ENCODE data around the gene AKNA. TPM values are rescaled to one million over a fixed set of nuclear protein-coding genes. Genes with fewer than 3 reads are reported as not detected.
A peak's percentile ranks its signal among the peaks of the same experiment; 100 is the strongest.

AKNA gene
- total and polyA plus RNA-seq, 5 donors from 2014 or later, result 11.9 to 381 (median 14.6) TPM

GRCh38 chr9:114317665-114318357, 70.0 kb downstream of the AKNA start:
- Mint-ChIP-seq H3K27ac (peak overlapping the region in 1 of 3 donors; percentile 32), H3K9me3 (no peaks in the 10 kb centered on the region), H3K4me1 (peaks cover 0 to 3% (median 0%) of the 10 kb centered on the region in 4 donors), H3K36me3 (no peaks in the 10 kb centered on the region), H3K4me3 (no peak overlapping the region), H3K27me3 (peaks cover 24% of the 10 kb centered on the region)
- H3K27me3 ChIP-seq (ENCODE audit: control insufficient read depth, insufficient read depth, low read length), result no peaks in the 10 kb centered on the region
- no peak for DNase-seq
- no peak overlapping the region for H3K27ac ChIP-seq (ENCODE audit: insufficient read depth, low read length, poor library complexity, severe bottlenecking)
- ATAC-seq (ENCODE audit: low read depth in 2 of 2), result no peak
- no peaks in the 10 kb centered on the region for H3K9me3 ChIP-seq (ENCODE audit: control insufficient read depth in 2 of 2, low read length in 2 of 2)
- no peak overlapping the region for H3K4me3 ChIP-seq (ENCODE audit: low read depth, low read length)
- H3K4me1 ChIP-seq (ENCODE audit: control insufficient read depth, insufficient read depth, low read length, poor library complexity, severe bottlenecking), result no peaks in the 10 kb centered on the region
- no peaks in the 10 kb centered on the region for H3K36me3 ChIP-seq (ENCODE audit: control insufficient read depth, insufficient read depth, low read length)

GRCh38 chr9:114316605-114317230, 71.1 kb downstream of the AKNA start:
- no peaks in the 10 kb centered on the region for H3K9me3 Mint-ChIP-seq
- Histone ChIP-seq H3K36me3 (ENCODE audit: control insufficient read depth, insufficient read depth, low read length) (no peaks in the 10 kb centered on the region), H3K27ac (ENCODE audit: insufficient read depth, low read length, poor library complexity, severe bottlenecking) (no peak overlapping the region), H3K9me3 (ENCODE audit: control insufficient read depth in 2 of 2, low read length in 2 of 2) (no peaks in the 10 kb centered on the region), H3K27me3 (ENCODE audit: control insufficient read depth, insufficient read depth, low read length) (no peaks in the 10 kb centered on the region), H3K4me1 (ENCODE audit: control insufficient read depth, insufficient read depth, low read length, poor library complexity, severe bottlenecking) (no peaks in the 10 kb centered on the region), H3K4me3 (ENCODE audit: low read depth, low read length) (no peak overlapping the region)
- DNase-seq (no peak), ATAC-seq (ENCODE audit: low read depth in 2 of 2) (no peak)
- H3K4me1 Mint-ChIP-seq, result peaks cover 0 to 3% (median 0%) of the 10 kb centered on the region in 4 donors
- no peaks in the 10 kb centered on the region for H3K36me3 Mint-ChIP-seq
- peak overlapping the region in 1 of 3 donors; percentile 10 for H3K27ac Mint-ChIP-seq
- H3K27me3 Mint-ChIP-seq, result peaks cover 19% of the 10 kb centered on the region
- no peak overlapping the region for H3K4me3 Mint-ChIP-seq

- Mint-ChIP-seq H3K27me3 (peaks cover 18% of the 10 kb centered on the region), H3K36me3 (no peaks in the 10 kb centered on the region), H3K27ac (peak overlapping the region in 1 of 3 donors; percentile 10), H3K9me3 (no peaks in the 10 kb centered on the region), H3K4me3 (no peak overlapping the region), H3K4me1 (peaks cover 0 to 3% (median 0%) of the 10 kb centered on the region in 4 donors)
- H3K36me3 ChIP-seq (ENCODE audit: control insufficient read depth, insufficient read depth, low read length), result no peaks in the 10 kb centered on the region
- no peak for DNase-seq
- ATAC-seq (ENCODE audit: low read depth in 2 of 2), result no peak
- H3K27me3 ChIP-seq (ENCODE audit: control insufficient read depth, insufficient read depth, low read length), result no peaks in the 10 kb centered on the region
- H3K4me1 ChIP-seq (ENCODE audit: control insufficient read depth, insufficient read depth, low read length, poor library complexity, severe bottlenecking), result no peaks in the 10 kb centered on the region
- no peaks in the 10 kb centered on the region for H3K9me3 ChIP-seq (ENCODE audit: control insufficient read depth in 2 of 2, low read length in 2 of 2)
- H3K27ac ChIP-seq (ENCODE audit: insufficient read depth, low read length, poor library complexity, severe bottlenecking), result no peak overlapping the region
- no peak overlapping the region for H3K4me3 ChIP-seq (ENCODE audit: low read depth, low read length)
Measured at GRCh38 chr9:114315723-114316363, 71.9 kb downstream of the AKNA start.

- no peak overlapping the region for H3K27ac ChIP-seq (ENCODE audit: insufficient read depth, low read length, poor library complexity, severe bottlenecking)
- no peaks in the 10 kb centered on the region for H3K36me3 Mint-ChIP-seq
- H3K4me3 ChIP-seq (ENCODE audit: low read depth, low read length), result no peak overlapping the region
- peaks cover 14% of the 10 kb centered on the region for H3K27me3 Mint-ChIP-seq
- H3K9me3 ChIP-seq (ENCODE audit: control insufficient read depth in 2 of 2, low read length in 2 of 2), result no peaks in the 10 kb centered on the region
- no peaks in the 10 kb centered on the region for H3K36me3 ChIP-seq (ENCODE audit: control insufficient read depth, insufficient read depth, low read length)
- ATAC-seq (ENCODE audit: low read depth in 2 of 2) (no peak), DNase-seq (no peak)
- no peaks in the 10 kb centered on the region for H3K9me3 Mint-ChIP-seq
- no peak overlapping the region for H3K27ac Mint-ChIP-seq
- H3K4me3 Mint-ChIP-seq, result no peak overlapping the region
- H3K27me3 ChIP-seq (ENCODE audit: control insufficient read depth, insufficient read depth, low read length), result no peaks in the 10 kb centered on the region
- H3K4me1 Mint-ChIP-seq, result peaks cover 0 to 3% (median 0%) of the 10 kb centered on the region in 4 donors
- no peaks in the 10 kb centered on the region for H3K4me1 ChIP-seq (ENCODE audit: control insufficient read depth, insufficient read depth, low read length, poor library complexity, severe bottlenecking)
Measured at GRCh38 chr9:114314881-114315722, 72.7 kb downstream of the AKNA start.

- no peaks in the 10 kb centered on the region for H3K9me3 Mint-ChIP-seq
- ATAC-seq (ENCODE audit: low read depth in 2 of 2), result no peak
- DNase-seq, result no peak
Measured at GRCh38 chr9:114314256-114314867, 73.4 kb downstream of the AKNA start.

GRCh38 chr9:114313186-114313585, 74.6 kb downstream of the AKNA start:
- Mint-ChIP-seq H3K27me3 (peaks cover 4% of the 10 kb centered on the region), H3K4me1 (no peaks in the 10 kb centered on the region), H3K27ac (no peak overlapping the region), H3K36me3 (no peaks in the 10 kb centered on the region), H3K4me3 (no peak overlapping the region), H3K9me3 (no peaks in the 10 kb centered on the region)
- H3K4me3 ChIP-seq (ENCODE audit: low read depth, low read length), result no peak overlapping the region
- H3K4me1 ChIP-seq (ENCODE audit: control insufficient read depth, insufficient read depth, low read length, poor library complexity, severe bottlenecking), result no peaks in the 10 kb centered on the region
- DNase-seq (no peak), ATAC-seq (ENCODE audit: low read depth in 2 of 2) (no peak)
- no peaks in the 10 kb centered on the region for H3K9me3 ChIP-seq (ENCODE audit: control insufficient read depth in 2 of 2, low read length in 2 of 2)
- H3K27ac ChIP-seq (ENCODE audit: insufficient read depth, low read length, poor library complexity, severe bottlenecking), result no peak overlapping the region
- H3K36me3 ChIP-seq (ENCODE audit: control insufficient read depth, insufficient read depth, low read length), result no peaks in the 10 kb centered on the region
- no peaks in the 10 kb centered on the region for H3K27me3 ChIP-seq (ENCODE audit: control insufficient read depth, insufficient read depth, low read length)

More at GRCh38 chr9:114314256-114314867, 73.4 kb downstream of the AKNA start:
- H3K27ac ChIP-seq (ENCODE audit: insufficient read depth, low read length, poor library complexity, severe bottlenecking), result no peak overlapping the region
- Mint-ChIP-seq H3K27ac (no peak overlapping the region), H3K27me3 (peaks cover 14% of the 10 kb centered on the region), H3K4me3 (no peak overlapping the region), H3K4me1 (peaks cover 0 to 2% (median 0%) of the 10 kb centered on the region in 4 donors), H3K36me3 (no peaks in the 10 kb centered on the region)
- H3K4me3 ChIP-seq (ENCODE audit: low read depth, low read length), result no peak overlapping the region
- H3K27me3 ChIP-seq (ENCODE audit: control insufficient read depth, insufficient read depth, low read length), result no peaks in the 10 kb centered on the region
- H3K4me1 ChIP-seq (ENCODE audit: control insufficient read depth, insufficient read depth, low read length, poor library complexity, severe bottlenecking), result no peaks in the 10 kb centered on the region
- H3K9me3 ChIP-seq (ENCODE audit: control insufficient read depth in 2 of 2, low read length in 2 of 2), result no peaks in the 10 kb centered on the region
- no peaks in the 10 kb centered on the region for H3K36me3 ChIP-seq (ENCODE audit: control insufficient read depth, insufficient read depth, low read length)

GRCh38 chr9:114312513-114312875, 75.3 kb downstream of the AKNA start:
- Histone ChIP-seq H3K9me3 (ENCODE audit: control insufficient read depth in 2 of 2, low read length in 2 of 2) (no peaks in the 10 kb centered on the region), H3K27me3 (ENCODE audit: control insufficient read depth, insufficient read depth, low read length) (no peaks in the 10 kb centered on the region), H3K27ac (ENCODE audit: insufficient read depth, low read length, poor library complexity, severe bottlenecking) (no peak overlapping the region), H3K4me3 (ENCODE audit: low read depth, low read length) (no peak overlapping the region), H3K36me3 (ENCODE audit: control insufficient read depth, insufficient read depth, low read length) (no peaks in the 10 kb centered on the region), H3K4me1 (ENCODE audit: control insufficient read depth, insufficient read depth, low read length, poor library complexity, severe bottlenecking) (no peaks in the 10 kb centered on the region)
- Mint-ChIP-seq H3K9me3 (no peaks in the 10 kb centered on the region), H3K27ac (no peak overlapping the region), H3K4me1 (no peaks in the 10 kb centered on the region), H3K36me3 (no peaks in the 10 kb centered on the region), H3K27me3 (peaks cover 4% of the 10 kb centered on the region), H3K4me3 (no peak overlapping the region)
- DNase-seq (no peak), ATAC-seq (ENCODE audit: low read depth in 2 of 2) (no peak)

Measured in CD4-positive, CD25-positive, alpha-beta regulatory T cell (primary cell).